T-helper 1 cell treated with Interleukin-12 subunit alpha and Interleukin-12 subunit beta and Interleukin-4 antibody, amounts not matched to agents 30 μg/mL and 1 μg/mL, for 36 hours (primary cell): ENCODE data around the gene ERBB4.

Experiments
- H3K27ac Mint-ChIP-seq: one replicate; pipeline ENCODE4 v1.8.0; 2021; ENCODE audit warnings: mild to moderate bottlenecking, mixed read lengths
- H3K27me3 Mint-ChIP-seq: one replicate; pipeline ENCODE4 v1.8.0; 2021; ENCODE audit warnings: low read depth, mixed read lengths
- H3K36me3 Mint-ChIP-seq: one replicate; pipeline ENCODE4 v1.8.0; 2021; ENCODE audit warnings: low read depth, mixed read lengths
- H3K4me1 Mint-ChIP-seq: one replicate; pipeline ENCODE4 v1.8.0; 2021; ENCODE audit warnings: low read depth, mixed read lengths
- H3K4me3 Mint-ChIP-seq: one replicate; pipeline ENCODE4 v1.8.0; 2021; ENCODE audit warnings: mild to moderate bottlenecking, moderate library complexity, mixed read lengths
- H3K9me3 Mint-ChIP-seq: one replicate; pipeline ENCODE4 v1.8.0; 2021; ENCODE audit warnings: mixed read lengths

The ERBB4 gene

DNA sequence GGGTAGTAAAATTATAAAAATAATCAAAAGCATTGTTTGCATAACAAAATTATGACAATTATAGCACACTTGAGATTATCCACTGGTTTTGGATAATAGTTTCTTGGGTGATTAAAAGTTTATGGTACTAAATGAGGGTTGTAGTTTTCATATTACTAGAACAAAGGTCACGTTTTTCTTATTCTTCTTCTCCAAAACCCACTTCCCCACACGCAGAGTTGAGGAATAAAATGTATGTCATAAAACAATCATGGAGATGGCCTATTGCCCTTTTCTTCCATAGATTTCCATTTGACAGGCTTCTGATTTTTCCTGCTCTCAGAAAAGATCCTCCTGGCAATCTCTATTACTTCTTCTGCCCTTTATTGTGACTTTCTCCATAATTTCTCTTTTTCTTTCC, 863.9 kb downstream of the ERBB4 start:
- Mint-ChIP-seq H3K4me1 (no peaks in the 10 kb centered on the region), H3K36me3 (no peaks in the 10 kb centered on the region), H3K27ac (no peak overlapping the region), H3K9me3 (no peaks in the 10 kb centered on the region), H3K27me3 (no peaks in the 10 kb centered on the region), H3K4me3 (no peak overlapping the region)

DNA sequence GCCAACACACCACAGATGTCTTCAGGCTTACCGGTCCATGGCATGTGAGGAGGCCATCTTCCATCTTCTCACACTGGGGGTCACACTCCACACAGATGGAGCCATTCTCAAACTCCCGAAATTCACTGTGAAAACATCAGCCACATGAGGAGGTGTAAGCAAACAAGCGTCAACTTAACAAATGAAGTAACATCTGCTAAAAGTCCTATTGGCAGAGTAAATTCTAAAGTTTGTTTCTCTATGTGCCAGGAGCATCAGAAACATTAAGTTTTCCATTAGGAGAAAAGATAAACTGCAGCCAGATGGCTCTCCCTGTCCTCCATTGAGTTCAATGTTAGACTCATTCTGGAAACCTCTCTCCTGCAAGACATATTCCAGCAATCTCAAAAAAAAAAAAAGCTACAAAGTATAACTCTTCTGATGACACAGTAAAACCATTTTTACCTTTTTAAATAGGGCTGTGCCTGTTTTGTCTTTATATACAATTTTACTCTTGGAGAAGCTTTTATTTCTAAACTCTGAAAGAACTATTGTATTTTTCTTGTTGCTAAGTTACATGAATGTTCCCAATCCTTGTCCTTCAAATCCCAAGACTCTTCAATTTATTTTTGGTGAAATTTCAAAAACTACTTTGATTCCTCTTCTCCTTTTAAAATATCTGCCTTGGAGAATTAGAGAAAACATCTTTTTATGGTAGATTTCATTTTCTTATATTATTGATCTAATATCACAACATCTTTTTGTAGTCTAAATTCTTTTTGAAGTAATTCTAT, 865.3 kb downstream of the ERBB4 start:
- no peaks in the 10 kb centered on the region for H3K9me3 Mint-ChIP-seq
- H3K27ac Mint-ChIP-seq, result no peak overlapping the region
- H3K27me3 Mint-ChIP-seq, result no peaks in the 10 kb centered on the region
- no peak overlapping the region for H3K4me3 Mint-ChIP-seq
- H3K4me1 Mint-ChIP-seq, result no peaks in the 10 kb centered on the region
- H3K36me3 Mint-ChIP-seq, result no peaks in the 10 kb centered on the region

DNA sequence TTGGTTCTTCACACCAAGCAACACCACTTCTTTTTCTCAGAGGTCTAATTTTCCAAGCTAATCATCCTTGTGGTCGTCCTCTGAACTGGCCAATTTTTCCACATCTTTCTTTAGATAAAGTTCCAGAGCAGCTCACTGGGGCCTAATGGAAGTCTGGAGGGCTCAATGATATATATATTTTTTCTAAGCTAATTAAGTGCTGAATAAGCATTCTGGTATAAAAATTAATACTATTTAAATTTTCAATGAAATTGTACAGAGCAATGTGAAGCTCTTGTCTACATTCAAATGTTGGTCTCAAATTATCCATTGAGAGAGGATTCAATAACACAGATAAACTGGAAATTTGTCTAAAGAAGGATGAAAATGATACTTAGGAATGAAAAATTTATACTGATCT, 866.6 kb downstream of the ERBB4 start:
- H3K9me3 Mint-ChIP-seq, result no peaks in the 10 kb centered on the region
- H3K4me1 Mint-ChIP-seq, result no peaks in the 10 kb centered on the region
- no peaks in the 10 kb centered on the region for H3K27me3 Mint-ChIP-seq
- no peaks in the 10 kb centered on the region for H3K36me3 Mint-ChIP-seq
- H3K4me3 Mint-ChIP-seq, result no peak overlapping the region
- no peak overlapping the region for H3K27ac Mint-ChIP-seq

DNA sequence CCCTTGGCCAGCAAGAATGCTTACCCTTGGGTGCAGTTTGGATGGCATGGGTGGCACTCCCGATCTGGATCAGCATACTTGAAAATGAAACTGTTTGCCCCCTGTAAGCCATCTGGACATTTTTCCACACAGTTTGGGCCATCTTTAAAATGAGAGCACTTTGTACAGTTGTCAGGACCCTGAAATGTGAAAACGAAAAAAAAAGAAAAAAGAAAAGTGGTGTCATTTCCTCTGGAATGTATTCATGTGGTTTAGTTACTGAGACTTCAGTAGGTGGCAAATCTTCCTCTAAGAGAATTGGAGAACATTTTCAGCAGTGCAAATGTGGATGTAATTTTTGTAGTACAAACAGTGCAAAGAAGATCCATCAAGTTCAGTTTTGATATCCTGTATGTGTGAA, 873.3 kb downstream of the ERBB4 start:
- H3K9me3 Mint-ChIP-seq, result no peaks in the 10 kb centered on the region
- H3K36me3 Mint-ChIP-seq, result no peaks in the 10 kb centered on the region
- H3K4me3 Mint-ChIP-seq, result no peak overlapping the region

DNA sequence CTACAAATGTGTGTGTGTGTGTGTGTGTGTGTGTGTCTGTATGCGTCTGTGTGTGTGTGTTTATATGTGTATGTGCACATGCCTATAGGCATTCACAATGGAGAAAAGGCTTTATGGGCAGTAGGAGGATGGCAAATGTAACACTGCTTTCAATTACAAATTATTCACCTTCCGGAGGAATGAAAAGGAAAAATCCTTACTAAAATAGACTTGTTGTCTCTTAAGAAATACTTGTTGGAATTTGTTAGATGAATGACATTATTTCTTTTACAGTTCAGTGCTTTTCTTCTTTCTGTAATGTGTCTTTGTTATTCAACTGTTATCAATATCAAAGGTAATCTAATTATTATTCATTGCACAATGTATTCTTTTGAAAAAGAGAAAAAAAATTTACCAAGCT, 874.3 kb downstream of the ERBB4 start:
- H3K9me3 Mint-ChIP-seq, result no peaks in the 10 kb centered on the region
- no peak overlapping the region for H3K27ac Mint-ChIP-seq
- no peaks in the 10 kb centered on the region for H3K27me3 Mint-ChIP-seq
- no peak overlapping the region for H3K4me3 Mint-ChIP-seq
- no peaks in the 10 kb centered on the region for H3K4me1 Mint-ChIP-seq
- no peaks in the 10 kb centered on the region for H3K36me3 Mint-ChIP-seq

More for the DNA sequence above, 873.3 kb downstream of the ERBB4 start:
- Mint-ChIP-seq H3K4me1 (no peaks in the 10 kb centered on the region), H3K27me3 (no peaks in the 10 kb centered on the region), H3K27ac (no peak overlapping the region)

DNA sequence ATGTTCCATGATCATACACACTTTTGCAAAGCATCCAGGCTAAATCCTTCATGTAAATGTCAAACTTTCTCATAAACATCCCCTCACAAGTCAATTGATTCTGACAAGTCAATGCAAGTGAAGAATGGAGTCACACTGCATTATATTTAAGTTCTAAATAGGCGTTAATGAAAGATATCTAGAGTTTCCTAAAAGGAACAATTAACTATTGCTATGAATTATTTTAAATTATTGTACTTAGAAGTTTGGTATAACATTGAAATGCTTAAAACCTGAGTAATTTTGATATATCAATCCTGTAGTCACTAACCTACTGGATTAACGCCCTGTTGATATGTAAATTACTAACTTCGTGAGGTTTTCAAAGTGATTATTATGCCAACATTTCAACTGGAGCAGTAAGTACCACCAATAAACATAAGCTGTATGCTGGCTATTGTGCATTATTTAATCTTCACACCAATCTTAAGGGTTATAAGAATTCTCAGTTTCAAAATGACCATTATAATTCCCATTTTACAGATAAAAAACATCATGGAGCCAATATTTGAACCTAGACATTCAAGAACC, 884.3 kb downstream of the ERBB4 start:
- Mint-ChIP-seq H3K27ac (no peak overlapping the region), H3K4me3 (no peak overlapping the region), H3K27me3 (no peaks in the 10 kb centered on the region), H3K4me1 (no peaks in the 10 kb centered on the region), H3K9me3 (no peaks in the 10 kb centered on the region), H3K36me3 (no peaks in the 10 kb centered on the region)

DNA sequence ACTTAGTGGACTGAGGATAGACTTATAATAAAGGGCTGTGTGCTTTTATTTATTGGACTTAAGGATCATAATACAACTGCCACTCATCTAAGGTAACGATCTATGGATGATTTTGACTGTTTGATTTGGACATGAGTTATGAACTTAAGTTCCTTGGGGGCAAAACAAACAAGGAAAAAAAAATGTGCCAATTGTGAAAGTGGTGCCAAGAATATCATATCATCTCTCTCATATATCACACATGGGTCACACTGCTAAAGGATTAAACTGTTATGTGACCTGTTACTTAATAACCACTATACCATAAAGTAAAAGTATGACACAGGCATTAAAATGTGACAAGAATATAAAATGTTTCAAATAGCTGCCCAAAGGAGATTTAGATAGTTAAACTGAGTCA, 886.3 kb downstream of the ERBB4 start:
- Mint-ChIP-seq H3K4me3 (no peak overlapping the region), H3K27me3 (no peaks in the 10 kb centered on the region), H3K4me1 (no peaks in the 10 kb centered on the region), H3K36me3 (no peaks in the 10 kb centered on the region), H3K27ac (no peak overlapping the region), H3K9me3 (no peaks in the 10 kb centered on the region)

DNA sequence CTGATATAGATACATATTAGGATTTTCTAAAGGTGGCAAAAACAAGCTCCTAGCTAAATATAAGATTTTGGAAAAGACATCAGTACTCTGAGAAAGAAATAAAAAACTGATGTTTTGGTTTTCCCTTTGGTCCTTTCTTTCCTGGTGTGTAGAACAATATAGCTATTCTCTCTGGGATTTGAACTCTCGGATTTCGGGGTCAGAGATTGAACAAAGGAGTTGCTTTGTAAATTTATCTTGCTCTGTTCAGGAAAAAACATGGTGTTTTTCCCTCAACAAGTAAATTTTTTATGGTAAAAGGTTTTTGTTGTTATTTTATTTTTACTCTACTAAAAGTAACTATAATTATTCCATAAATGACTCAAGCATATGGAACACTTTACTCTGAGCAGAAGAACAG, 889.3 kb downstream of the ERBB4 start:
- H3K4me1 Mint-ChIP-seq, result no peaks in the 10 kb centered on the region
- no peak overlapping the region for H3K4me3 Mint-ChIP-seq
- no peak overlapping the region for H3K27ac Mint-ChIP-seq
- H3K27me3 Mint-ChIP-seq, result no peaks in the 10 kb centered on the region
- H3K36me3 Mint-ChIP-seq, result no peaks in the 10 kb centered on the region
- H3K9me3 Mint-ChIP-seq, result no peaks in the 10 kb centered on the region

DNA sequence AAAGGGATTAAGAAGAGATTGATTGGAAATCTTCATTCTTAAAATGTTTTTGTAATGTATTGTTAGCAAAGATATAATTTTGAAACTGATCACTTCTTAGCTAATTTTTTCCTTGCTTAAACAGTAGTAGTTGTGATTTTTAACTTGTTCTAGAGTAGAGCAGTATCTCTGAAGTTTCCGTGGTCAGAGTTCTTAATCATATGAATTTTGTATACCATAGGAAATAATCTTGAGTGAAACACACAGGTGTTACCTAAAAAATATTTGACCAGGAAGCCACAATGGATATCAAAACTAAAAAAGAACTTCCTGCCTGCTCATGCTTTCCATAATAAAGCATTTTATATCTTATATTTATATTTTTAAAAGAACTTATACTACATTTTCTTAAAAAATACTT, 907.1 kb downstream of the ERBB4 start:
- Mint-ChIP-seq H3K36me3 (no peaks in the 10 kb centered on the region), H3K27me3 (no peaks in the 10 kb centered on the region), H3K4me3 (no peak overlapping the region), H3K4me1 (no peaks in the 10 kb centered on the region), H3K9me3 (no peaks in the 10 kb centered on the region), H3K27ac (no peak overlapping the region)

DNA sequence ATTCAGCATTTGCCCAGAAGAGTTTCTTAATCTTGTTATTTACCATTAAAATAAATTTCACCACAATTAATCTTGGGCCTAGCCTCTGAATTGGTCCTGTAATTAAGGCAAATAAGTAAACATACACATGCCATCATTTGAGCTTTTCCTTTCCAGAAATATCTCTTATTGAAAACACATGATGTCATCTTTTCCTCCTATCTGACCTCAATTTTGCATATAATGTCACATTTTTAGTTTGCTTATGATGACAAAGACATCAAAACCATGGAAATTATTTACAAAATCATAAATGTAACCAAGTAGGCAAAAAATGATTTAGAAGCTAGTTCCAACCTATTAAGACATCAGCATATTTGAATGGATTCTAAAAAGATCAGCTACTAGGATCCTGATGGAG, 915.5 kb downstream of the ERBB4 start:
- Mint-ChIP-seq H3K9me3 (no peaks in the 10 kb centered on the region), H3K4me3 (no peak overlapping the region), H3K36me3 (no peaks in the 10 kb centered on the region), H3K4me1 (no peaks in the 10 kb centered on the region), H3K27ac (no peak overlapping the region), H3K27me3 (no peaks in the 10 kb centered on the region)

DNA sequence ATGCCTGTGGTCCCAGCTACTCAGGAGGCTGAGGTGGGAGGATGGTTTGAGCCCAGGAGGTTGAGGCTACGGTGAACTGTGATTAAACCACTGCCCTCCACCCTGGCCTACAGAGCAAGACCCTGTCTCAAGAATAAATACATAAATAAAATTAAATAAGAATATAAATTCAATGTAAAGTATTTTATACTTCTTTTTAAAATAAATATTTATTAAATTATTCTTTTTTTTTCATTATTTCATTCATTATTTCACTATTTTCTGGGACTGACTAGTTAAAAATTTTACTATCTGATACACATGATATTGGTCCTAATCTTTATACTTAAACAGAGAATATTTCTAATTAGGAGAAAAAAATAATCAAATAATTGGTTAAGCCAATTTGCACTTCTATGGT, 917.6 kb downstream of the ERBB4 start:
- Mint-ChIP-seq H3K27ac (no peak overlapping the region), H3K36me3 (no peaks in the 10 kb centered on the region), H3K4me3 (no peak overlapping the region), H3K4me1 (no peaks in the 10 kb centered on the region), H3K9me3 (no peaks in the 10 kb centered on the region), H3K27me3 (no peaks in the 10 kb centered on the region)

DNA sequence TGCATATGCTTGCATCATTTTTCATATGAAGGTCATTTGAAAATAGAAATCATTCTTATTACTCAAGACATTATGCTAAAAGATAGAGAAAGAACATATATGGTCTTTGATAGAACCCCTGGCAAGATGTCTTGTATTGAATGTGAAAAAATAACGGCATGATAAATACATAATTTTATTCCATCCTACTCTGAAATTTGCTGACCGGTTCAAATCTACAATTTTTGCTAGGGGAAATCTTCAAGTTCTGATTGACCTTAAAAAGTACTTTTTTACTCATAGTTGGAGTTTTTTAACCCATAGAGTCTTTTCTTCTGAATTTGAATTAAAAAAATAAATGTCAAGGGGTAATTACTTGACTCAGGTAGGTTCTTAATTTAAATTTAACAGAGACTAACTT, 920.8 kb downstream of the ERBB4 start:
- Mint-ChIP-seq H3K27ac (no peak overlapping the region), H3K4me1 (no peaks in the 10 kb centered on the region), H3K9me3 (no peaks in the 10 kb centered on the region), H3K36me3 (no peaks in the 10 kb centered on the region), H3K27me3 (no peaks in the 10 kb centered on the region), H3K4me3 (no peak overlapping the region)

DNA sequence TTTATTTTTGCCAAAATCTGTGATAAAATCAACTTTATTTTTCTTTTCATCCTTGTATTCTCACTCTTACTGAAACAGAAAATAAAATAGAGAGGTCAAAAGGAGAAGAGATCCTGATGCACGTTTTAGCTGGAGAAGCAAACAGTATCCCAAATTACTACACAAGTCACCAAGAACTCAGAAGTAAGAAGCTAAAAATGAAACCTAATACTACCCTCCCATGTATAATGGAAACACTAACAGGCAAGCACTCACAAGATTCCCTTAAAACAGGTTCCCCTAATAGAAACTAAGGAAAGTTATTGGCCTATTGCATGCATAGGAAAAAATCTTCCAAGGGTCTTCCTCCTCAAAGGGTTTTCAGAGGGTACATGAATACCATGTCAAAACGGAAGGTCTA, 927.0 kb downstream of the ERBB4 start:
- Mint-ChIP-seq H3K27ac (peak overlapping the region; percentile 80), H3K36me3 (no peaks in the 10 kb centered on the region), H3K27me3 (no peaks in the 10 kb centered on the region), H3K4me1 (peaks cover 11% of the 10 kb centered on the region), H3K4me3 (peak overlapping the region; percentile 56), H3K9me3 (no peaks in the 10 kb centered on the region)

DNA sequence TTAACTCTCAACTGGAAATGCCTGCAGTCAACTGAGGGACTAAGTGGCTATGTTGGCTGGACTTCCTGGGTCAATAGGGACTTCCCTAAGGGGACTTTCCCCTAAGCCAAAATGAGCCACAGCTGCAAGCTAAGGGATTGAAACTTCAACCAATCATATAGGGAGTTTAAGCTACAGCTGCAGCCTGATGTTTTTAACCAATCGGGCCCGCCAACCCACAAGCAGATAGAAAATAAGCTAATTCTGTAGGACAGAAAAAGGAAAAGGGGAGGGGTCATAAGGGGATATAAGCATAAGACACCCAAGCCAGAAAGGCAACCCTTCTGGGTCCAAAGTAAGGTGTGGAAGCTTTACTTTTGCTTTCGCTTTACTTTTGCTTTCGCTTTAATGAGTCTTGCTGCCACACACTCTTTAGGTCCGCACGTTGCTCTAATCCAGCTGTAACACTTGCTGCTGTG, 927.5 kb downstream of the ERBB4 start:
- peaks cover 11% of the 10 kb centered on the region for H3K4me1 Mint-ChIP-seq
- peak overlapping the region; percentile 80 for H3K27ac Mint-ChIP-seq
- no peaks in the 10 kb centered on the region for H3K27me3 Mint-ChIP-seq
- no peaks in the 10 kb centered on the region for H3K36me3 Mint-ChIP-seq
- H3K4me3 Mint-ChIP-seq, result peak overlapping the region; percentile 56
- H3K9me3 Mint-ChIP-seq, result no peaks in the 10 kb centered on the region

DNA sequence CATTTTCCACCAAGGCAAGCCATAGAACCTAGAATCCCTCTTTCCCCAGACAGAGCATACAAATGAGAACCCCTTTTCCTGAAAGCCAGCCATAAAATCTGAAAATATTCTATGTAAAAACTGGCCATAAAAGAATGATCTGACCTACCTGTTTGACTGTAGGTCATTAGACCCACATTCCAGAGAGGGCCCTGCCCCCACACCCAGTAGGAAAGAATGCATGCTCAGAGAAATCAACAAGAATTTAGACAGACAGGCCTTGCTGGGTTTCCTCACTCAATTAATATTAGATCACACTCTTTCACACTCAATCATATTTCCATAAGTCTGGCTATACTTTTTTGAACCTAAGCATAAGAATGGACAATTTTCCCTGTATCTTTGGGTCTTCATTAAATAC, 929.5 kb downstream of the ERBB4 start:
- H3K36me3 Mint-ChIP-seq, result no peaks in the 10 kb centered on the region
- H3K27ac Mint-ChIP-seq, result no peak overlapping the region
- peaks cover 11% of the 10 kb centered on the region for H3K4me1 Mint-ChIP-seq
- H3K4me3 Mint-ChIP-seq, result no peak overlapping the region
- H3K27me3 Mint-ChIP-seq, result no peaks in the 10 kb centered on the region
- no peaks in the 10 kb centered on the region for H3K9me3 Mint-ChIP-seq
